IPS-11a (cell line): ENCODE measurements around the gene SMDT1.

Experiments
- H3K4me3 ChIP-seq: one replicate; pipeline ENCODE4 v1.5.1; 2013; ENCODE audit warnings: low read depth, low read length, control low read depth

Gene SMDT1, protein sequence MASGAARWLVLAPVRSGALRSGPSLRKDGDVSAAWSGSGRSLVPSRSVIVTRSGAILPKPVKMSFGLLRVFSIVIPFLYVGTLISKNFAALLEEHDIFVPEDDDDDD

DNA sequence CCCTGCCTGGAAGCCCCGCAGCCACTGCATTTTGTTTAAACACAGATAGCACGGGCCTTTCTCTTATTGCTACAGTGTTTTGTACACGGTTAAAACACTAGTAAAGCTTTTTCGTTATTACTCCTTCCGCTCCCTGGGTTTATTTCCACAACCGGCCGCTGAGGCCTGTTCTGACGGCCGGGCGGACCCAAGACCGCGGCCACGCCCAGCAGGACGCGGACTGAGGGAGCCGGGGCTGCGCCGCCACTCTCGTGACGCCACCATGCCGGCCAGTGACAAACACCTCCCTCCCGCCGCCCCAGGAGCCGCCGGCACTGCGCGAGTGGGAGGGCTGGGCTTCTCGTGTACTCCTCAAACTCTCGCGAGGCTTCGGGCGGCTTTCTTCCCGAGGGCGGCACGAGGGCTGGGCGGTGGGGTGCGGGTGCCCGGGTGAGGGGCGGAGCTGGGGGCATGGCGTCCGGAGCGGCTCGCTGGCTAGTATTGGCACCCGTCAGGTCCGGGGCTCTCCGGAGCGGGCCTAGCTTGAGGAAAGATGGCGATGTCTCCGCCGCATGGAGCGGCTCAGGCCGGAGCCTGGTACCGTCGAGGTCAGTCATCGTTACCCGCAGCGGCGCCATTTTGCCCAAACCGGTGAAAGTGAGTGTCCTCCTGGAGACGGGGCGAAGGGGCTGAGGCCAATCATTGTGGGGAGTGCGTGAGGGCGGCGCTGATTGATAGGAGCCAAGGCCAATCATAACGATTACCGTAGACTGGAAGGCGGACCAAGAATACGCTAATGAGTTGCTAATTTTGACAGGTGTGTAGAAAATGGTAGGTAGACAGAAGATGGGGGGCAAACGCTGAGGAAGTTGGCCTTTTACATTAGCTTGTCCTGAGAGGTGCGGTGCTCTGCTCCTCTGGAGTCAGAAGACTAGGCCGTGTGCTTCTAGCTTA lies at the start of gene SMDT1:
TSS of gene SMDT1 (plus strand) at position 382 of the 933 bp plus-strand sequence. CDS start at position 451, 69 bp downstream.
- peak within 1 kb of the TSS; percentile 88 for H3K4me3 ChIP-seq

DNA sequence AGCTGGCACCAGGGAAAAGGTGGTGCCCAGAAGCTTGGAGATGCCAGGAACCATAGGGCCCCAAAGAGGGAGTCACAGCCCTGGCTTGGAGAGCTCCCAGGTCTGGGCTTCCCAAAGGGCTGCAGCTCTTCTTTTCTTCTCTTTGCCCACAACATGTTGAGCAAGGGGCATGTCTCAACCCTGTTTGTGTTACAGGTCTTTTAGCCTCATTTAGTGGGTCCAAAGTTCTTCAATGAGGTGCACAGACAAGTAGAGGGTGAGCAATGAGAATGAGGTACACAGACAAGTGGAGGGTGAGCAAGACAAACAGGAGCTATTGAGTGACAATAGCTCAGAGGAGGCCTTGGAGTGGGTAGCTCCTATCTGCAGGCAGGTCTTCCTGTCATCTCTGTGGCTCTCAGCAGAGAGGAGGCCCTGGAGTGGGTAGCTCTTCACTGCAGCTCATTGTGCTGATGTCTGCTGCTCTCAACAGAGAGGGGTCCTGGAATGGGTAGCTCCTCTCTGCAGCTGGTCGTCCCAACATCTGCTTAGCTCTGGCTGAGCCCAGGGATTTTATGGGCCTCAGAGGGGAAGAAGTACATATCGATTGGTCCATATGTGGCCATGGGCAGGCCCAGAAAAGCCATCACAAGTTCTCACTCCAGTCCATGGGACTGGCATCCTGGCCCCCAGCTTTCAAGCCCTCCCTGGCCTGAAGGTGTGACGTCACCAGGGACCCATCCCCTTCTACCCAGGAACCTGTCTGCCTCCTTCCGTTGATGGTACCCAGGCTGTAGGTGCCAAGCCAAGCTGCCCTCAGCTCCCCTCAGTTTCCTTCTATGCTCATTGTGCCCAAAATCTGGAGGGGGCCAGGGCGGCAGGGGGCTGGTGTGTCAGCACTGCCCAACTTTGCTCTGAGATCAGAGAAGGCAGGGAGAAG lies 46.0 kb upstream of the SMDT1 start:
- H3K4me3 ChIP-seq, result no peak overlapping the region

DNA sequence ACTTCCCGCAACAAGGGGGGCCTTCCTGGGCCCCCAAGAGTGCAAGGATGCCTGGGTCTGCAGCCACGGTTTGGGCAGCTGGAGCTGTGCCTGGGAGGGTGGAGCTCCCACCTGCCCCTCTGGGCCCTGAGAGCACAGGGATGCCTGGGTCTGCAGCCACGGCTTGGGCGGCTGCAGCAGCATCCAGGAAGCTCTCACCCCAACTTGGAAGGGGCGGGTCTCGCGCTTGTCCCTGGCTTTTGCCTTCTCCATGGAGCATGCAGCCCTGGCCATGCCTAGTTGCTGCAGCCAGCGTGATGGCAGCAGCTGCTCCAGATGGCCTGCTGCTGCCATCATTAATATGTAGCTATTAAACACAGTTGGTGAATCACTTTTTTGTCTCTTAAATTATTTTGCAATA lies 44.2 kb upstream of the SMDT1 start:
- H3K4me3 ChIP-seq, result no peak overlapping the region

DNA sequence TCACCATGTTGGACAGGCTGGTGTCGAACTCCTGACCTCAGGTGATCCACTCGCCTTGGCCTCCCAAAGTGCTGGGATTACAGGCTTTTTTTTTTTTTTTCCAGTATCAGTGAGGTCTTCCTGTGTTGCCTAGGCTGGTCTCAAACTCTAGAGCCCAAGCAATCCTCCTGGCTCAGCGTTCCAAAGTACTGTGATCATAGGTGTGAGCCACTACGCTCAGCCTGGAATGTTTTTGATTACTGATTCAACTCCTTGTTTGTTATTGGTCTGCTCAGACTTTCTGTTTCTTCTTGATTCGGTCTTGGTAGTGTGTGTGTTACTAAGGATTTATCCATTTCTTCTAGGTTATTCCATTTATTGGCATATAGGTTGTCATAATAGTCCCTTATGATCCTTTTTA lies 40.2 kb upstream of the SMDT1 start:
- H3K4me3 ChIP-seq, result no peak overlapping the region

DNA sequence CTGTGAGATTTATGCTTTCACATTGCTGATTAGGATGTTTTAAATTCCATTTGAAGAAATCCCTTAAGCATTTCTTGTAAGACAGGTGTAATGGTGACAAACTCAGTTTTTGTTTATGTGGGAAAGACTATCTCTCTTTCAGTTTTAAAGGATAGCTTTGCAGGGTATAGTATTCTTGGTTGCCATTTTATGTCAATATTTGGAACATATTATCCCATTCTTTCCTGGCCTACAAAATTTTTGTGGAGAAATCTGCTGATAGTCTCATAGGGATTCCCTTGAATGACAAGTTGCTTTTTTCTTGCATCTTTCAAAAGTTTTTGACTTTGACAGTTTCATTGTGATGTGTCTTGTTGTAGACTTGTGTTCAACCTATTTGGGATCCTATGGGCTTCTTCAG lies 37.7 kb upstream of the SMDT1 start:
- no peak overlapping the region for H3K4me3 ChIP-seq

DNA sequence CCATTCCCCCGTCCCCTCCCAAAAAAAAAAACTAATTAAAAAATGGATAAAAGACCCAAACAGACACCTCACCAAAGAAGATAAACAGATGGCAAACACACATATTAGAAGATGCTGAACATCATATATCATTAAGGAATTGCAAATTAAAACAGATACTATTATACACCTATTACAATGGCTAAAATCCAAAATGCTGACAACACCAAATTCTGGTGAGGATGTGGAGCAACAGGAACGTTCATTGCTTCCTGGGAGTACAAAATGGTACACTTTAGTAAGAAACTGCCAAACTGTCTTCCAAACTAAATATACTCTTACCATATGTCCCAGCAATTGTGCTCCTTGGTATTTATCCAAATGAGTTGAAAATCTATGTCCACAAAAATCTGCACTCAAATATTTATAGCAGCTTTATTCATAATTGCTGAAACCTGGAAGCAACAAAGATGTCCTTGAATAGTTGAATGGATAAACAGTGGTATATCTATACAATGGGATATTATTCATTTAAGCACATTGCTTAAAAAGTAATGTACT lies 28.8 kb upstream of the SMDT1 start:
- H3K4me3 ChIP-seq, result no peak overlapping the region

DNA sequence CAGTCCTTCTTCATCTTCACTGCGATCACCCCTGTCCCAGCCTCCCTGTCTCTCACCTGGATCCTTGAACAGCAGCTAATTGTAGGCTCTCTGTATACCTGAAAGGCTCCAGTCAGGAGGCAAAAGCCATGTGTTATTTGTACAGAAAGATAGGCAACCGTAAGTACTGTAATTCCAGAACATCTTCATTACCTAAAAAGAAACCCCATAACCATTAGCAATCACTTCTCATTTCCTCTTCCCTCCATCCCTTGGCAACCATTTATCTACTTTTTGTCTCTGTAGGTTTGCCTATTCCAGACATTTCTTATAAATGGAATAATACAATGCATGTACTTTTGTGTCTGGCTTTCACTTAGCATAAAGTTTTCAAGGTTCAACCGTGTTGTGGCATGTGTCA lies 26.7 kb upstream of the SMDT1 start:
- no peak overlapping the region for H3K4me3 ChIP-seq

DNA sequence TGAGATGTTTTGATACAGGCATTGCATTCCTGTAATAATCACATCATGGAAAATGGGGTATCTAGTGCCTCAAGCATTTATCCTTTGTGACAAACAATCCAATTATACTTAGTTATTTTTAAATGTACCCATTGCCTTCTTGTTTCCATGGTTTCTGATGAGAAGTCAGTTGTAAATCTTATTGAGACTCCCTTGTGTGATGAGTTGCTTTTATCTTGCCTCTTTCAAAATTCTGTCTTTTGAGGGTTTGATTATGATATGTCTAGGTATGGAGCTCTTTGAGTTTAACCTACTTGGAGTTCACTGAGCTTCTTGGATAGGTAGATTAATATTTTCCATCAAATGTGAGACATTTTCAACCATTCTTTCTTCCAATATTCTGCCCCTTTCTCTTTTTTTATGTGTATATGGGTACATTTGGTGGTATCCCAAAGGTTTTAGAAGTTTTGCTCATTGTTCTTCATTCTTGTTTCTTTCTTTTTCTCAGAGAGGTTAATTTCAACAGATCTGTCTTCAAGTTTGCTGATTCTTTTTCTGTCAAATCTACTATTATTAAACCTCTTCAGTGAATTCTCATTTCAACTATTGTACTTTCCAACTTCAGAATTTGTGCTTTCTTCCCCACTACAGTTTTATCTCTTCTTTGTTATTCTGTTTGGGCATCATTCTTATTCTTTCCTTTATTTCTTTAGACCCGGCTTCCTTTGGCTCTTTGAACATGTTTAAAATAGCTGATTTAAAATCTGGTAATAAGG lies 22.6 kb upstream of the SMDT1 start:
- H3K4me3 ChIP-seq, result no peak overlapping the region

DNA sequence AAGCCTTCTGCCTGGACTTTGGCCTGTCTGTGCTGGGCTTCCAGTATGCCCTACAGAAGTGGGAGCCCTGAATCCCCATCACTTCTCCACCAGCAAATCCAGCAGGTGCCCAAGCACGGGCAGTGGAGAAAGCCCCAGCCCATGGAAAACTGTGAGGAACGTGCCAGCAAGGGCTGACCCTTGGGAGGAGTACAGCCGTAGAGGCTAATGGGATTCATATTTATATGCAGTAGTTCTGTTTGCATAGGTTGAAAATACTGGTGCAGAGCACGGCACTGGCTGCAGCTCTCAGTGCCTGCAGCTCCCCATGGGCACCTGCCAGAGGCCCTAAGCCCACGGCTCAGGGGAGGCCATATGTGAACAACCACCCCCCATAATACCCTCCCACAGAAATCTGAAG lies 19.0 kb upstream of the SMDT1 start:
- no peak overlapping the region for H3K4me3 ChIP-seq

DNA sequence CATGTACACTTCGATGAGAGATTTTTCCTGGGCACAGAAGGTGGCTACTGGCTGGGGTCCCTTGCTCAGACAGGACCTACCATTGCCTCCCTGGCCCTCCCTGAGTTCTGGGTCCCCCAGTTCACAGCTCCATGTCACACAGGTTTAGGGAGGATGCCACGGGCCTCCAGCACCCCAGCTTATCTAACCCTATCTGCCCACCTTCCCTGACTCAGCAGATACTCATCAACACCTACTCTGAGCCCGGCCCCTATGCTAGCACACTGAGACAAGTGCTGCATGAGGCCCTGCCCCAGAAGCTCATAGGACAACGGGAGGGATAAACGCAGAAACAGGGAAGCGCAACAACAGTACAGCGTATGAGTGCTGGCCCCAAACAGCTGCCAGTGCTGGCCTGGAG lies 18.5 kb upstream of the SMDT1 start:
- H3K4me3 ChIP-seq, result no peak overlapping the region

DNA sequence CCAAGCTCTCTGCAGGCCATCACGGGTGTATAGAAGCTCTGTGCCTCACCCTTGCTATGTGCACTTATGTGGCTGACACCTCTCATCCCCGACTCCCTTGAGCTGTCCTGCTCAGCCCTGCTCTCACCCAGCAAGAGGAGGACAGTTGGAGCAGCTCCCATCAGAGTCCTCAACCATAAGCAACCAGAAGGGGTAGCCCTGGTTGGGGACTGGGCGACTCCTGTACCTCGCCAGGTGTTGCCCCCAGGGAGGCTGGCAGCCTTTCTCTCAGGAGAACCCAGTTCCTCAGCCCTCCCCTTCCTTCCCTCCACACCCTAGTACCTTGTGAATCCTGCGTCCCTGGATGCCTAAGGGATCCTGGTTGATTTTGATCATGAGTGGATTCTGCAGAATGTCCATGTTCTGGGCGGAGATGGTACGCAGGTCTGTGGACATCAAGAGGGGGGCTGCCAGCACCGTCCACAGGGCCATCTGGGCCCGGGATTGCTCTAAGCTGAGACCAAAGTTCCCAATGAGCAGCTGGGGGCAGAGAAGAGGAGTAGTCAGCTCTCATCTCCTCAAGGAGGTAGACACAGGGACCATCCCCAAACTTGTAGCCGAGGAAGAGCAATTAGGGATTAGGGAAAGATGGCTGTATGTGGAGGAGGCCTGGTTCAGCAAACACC lies 16.9 kb upstream of the SMDT1 start:
- no peak overlapping the region for H3K4me3 ChIP-seq

DNA sequence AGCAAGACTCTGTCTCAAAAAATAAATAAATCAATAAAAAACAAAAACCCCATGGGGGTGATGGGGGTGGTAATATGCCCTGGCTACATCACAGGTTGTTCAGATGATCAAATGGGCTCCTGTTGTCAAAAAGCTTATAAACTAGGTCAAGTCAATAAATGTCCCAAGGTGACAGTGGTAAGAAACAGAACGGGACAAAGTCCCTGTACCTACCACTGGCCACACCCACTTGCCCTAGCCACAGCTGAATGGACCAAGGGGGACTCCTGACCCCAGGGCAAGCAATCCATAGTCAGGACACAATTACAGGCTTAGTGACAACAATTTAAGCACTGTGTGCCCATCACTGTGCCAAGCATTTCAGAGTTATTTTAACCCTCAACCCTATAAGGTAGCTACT lies 14.9 kb upstream of the SMDT1 start:
- H3K4me3 ChIP-seq, result no peak overlapping the region

DNA sequence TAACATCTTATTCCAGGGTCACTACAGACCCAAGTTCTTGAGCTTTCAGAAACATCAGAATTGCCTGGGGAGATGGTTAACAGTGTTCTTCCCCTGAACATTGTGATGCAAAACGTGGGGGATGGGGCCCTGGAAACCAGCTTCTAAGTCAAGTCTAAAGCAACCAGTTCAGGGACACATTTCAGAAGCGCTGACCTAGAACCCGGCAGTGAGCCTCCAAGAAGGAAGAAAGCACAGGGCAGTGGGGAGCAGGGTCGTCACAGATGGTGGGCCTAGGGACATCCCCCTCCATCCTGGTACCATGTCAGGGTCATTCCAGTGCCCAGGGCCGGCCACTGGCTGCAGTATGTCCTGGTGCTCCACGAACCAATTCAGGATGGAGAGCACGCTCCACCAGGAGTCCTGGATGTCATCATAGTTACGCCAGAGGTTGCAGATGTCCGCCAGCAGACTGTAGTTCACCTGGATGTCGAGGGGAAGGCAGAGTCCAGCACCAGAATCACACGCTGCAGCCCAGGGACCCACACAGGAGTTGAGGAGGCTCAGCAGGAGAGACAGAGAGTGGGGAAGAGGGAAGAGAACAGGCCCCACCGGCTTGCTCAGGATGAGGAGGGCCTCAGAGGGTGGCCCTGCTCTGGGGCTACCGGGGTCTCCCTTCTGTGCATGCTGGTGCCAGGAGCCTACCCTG lies 13.9 kb upstream of the SMDT1 start:
- no peak overlapping the region for H3K4me3 ChIP-seq

DNA sequence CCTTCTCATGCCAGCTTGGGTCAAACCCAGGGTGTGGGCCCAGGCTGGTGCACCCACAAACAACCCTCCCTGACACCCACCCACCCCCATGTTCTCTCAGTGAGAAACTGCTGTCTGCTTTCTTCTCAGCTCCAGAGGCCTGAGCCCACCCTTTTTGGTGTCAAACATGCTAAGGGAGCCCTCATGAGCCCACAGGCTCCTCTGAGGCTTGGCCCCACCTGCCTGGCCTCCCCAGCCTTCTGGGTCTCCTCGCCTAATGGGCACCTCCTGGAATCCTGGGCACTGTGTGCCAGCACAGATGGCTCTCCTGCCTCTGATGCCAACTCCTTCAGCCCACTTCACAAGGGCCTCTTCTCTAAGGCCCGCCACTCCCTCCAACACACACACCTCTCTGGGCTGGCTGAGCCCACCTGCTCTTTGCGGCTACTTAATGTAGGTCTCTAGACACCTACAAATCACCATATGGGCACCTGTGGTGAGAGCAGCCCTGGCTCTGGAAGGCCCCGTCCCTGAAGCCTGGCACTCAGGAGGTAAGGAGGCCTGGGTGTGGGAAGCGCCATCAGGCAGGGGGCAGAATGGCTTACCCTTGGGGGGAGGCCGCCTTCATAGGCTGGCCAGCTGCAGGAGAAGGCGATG lies 13.3 kb upstream of the SMDT1 start:
- H3K4me3 ChIP-seq, result no peak overlapping the region

DNA sequence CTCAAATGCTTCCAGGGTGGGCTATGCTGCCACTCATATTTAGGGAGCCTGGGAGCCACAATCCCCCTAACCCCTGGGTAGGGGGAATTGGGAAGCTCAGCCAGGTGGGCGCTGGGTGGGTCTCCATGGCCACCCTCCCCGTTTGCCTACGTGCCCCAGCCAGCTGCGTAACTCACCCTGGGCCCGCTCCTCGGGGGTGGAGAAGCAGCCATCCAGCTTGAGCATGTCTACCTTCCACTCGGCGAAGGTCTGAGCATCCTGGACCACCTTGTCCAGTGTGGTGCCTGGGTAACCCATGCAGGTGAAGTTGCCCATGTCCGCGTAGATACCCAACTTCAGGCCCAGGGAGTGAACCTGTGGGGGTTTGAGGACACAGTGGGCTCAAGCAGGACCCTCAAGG lies 12.6 kb upstream of the SMDT1 start:
- no peak overlapping the region for H3K4me3 ChIP-seq

DNA sequence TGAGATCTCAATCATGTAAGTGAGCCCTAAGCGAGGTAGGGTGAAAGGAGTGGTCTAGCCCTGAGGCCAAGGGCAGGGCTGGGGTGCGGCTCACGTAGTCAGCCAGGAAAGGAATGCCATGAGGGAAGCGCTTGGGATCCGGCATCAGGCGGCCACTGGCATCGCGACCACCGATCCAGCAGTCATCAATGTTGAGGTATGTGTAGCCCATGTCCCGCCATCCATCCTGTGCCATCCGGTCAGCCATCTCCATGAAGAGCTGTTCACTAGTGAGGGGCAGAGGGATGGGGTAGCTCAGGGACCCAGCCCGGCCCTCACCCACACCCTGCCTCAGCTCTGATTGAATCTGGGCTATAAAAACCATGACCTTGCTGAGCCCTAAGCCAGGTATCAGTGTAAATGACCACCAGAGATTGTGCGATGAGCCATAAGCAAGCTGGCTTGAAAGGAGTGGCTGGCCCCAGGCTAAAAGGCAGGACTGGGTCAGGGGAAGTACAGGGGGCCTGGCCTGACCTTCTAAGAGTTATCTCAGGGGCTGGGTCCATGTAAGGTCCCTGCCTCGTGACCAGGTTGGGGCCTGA lies 11.7 kb upstream of the SMDT1 start:
- no peak overlapping the region for H3K4me3 ChIP-seq

DNA sequence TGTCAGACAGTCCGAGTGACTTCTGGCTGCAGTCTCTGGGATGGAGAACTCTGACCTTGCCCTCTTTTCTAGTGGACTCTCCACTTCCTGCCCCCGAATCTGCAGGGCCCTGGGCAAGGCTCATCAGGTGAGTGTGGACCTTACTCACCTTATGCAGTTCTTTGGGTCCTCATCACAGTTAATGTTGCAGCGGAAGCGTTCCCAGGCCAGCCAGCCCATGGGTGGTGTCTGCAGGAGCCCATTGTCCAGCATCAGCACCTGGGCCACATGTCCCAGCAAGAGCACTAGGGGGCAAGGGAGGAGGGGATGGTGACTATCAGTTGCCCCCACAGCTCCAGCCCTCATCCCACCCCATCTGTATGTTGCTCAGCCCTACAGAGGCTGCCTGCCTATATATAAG lies 11.2 kb upstream of the SMDT1 start:
- no peak overlapping the region for H3K4me3 ChIP-seq

DNA sequence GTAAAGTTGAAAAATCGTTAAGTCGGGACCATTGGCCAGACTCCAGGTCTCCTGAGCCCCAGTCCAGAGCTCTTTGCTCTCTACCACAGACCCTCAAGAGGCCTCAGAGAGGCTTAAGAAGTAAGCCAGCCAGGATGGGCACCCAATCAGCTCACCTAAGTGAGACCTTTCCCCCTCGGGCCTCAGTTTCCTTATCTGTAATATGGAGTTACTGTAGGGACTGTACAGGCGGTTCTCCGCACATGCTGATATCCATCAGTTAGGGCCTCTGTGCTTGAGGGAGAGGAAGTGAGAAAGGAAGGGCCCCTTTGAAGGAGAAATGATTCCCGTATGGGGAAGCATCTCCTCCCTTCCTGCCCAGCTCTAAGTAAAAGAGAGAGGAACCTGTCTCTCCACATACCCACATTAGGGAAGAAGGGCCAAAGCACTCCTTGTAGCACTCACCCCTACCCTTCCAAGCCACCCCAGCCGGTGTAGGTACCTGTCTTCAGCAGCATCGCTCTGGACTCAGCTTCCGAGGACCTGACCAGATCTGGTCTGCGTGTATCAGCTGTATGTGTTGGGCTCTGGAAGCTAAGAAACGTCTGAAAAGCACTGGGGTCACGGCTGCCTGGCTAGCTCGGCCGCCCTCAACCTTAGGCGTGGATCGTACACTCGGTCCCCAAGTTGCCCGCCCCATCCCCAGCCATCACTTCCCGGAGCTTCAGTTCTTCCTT lies 9.5 kb upstream of the SMDT1 start:
- peak overlapping the region; percentile 43 for H3K4me3 ChIP-seq
